ENCODE measurements around the gene TNFRSF14. TPM values are rescaled to one million over a fixed set of nuclear protein-coding genes. Genes with fewer than 3 reads are reported as not detected.
A peak's percentile ranks its signal among the peaks of the same experiment; 100 is the strongest.
"Not testable (repeated sequence)": the region's sequence is repeated elsewhere in the genome, so short reads cannot be mapped to it uniquely, and the experiment has no call there.

The TNFRSF14 gene
- total RNA-seq, 2 donors from 2014 or later = 9.2 to 14.5 TPM

GRCh38 chr1:2552189-2552588 is 4.0 kb upstream of the TNFRSF14 start:
- H3K27me3 ChIP-seq = no peaks in the 10 kb centered on the region
- DNase-seq (ENCODE audit: low spot score) = no peak
- no peak for TF ChIP-seq CTCF (IDR thresholded peaks at IDR 0.05)
- H3K27ac ChIP-seq = peak overlapping the region in 1 of 2 donors; percentile 48
- no peak overlapping the region for H3K4me3 ChIP-seq
- H3K4me1 ChIP-seq = peaks cover 0 to 45% of the 10 kb centered on the region in 2 donors
- no peaks in the 10 kb centered on the region for H3K9me3 ChIP-seq
- no peaks in the 10 kb centered on the region for H3K36me3 ChIP-seq

GRCh38 chr1:2553076-2553475 is 3.1 kb upstream of the TNFRSF14 start:
- H3K27ac ChIP-seq; DNase-seq (ENCODE audit: low spot score); H3K27me3 ChIP-seq; H3K4me3 ChIP-seq; H3K9me3 ChIP-seq; H3K36me3 ChIP-seq: not testable (repeated sequence)
- H3K4me1 ChIP-seq = peaks cover 0 to 45% of the 10 kb centered on the region in 2 donors

- no peak overlapping the region for H3K4me3 ChIP-seq
- no peak overlapping the region for H3K27ac ChIP-seq
- no peak for TF ChIP-seq CTCF (IDR thresholded peaks at IDR 0.05)
- no peaks in the 10 kb centered on the region for H3K36me3 ChIP-seq
- H3K27me3 ChIP-seq = no peaks in the 10 kb centered on the region
- peaks cover 0 to 42% of the 10 kb centered on the region in 2 donors for H3K4me1 ChIP-seq
- no peak for DNase-seq (ENCODE audit: low spot score)
- H3K9me3 ChIP-seq = no peaks in the 10 kb centered on the region
These were observed 2.1 kb upstream of the TNFRSF14 start for GRCh38 chr1:2553871-2554620.

GRCh38 chr1:2554621-2555387 is 1.4 kb upstream of the TNFRSF14 start:
- Histone ChIP-seq H3K27me3 (no peaks in the 10 kb centered on the region), H3K4me1 (peaks cover 0 to 35% of the 10 kb centered on the region in 2 donors), H3K9me3 (no peaks in the 10 kb centered on the region), H3K27ac (peak overlapping the region; percentile 83), H3K4me3 (peak overlapping the region in 1 of 2 donors; percentile 60), H3K36me3 (no peaks in the 10 kb centered on the region)
- TF ChIP-seq CTCF (IDR thresholded peaks at IDR 0.05) = peak in 1 of 2 donors; percentile 61
- DNase-seq (ENCODE audit: low spot score) = no peak

GRCh38 chr1:2555634-2556276 is 416 bp upstream of the TNFRSF14 start:
- H3K27ac ChIP-seq = peak overlapping the region; percentile 83
- TF ChIP-seq CTCF (IDR thresholded peaks at IDR 0.05) = no peak
- H3K27me3 ChIP-seq = no peaks in the 10 kb centered on the region
- peak; percentile 92 for DNase-seq (ENCODE audit: low spot score)
- no peaks in the 10 kb centered on the region for H3K9me3 ChIP-seq
- H3K4me1 ChIP-seq = peaks cover 0 to 34% of the 10 kb centered on the region in 2 donors
- peak overlapping the region; percentile 57 to 60 for H3K4me3 ChIP-seq
- no peaks in the 10 kb centered on the region for H3K36me3 ChIP-seq
